NCI-H2081 treated with DMSO at 0.1 percent for 48 hours (cell line): ENCODE measurements around the gene ITGA11.

ENCODE experiments used
- DNase-seq: peaks from one replicate; lab custom pipeline; 2025; lab: John Stamatoyannopoulos, UW

ITGA11 gene

GRCh38 chr15:68373028-68373427 lies 58.9 kb downstream of the ITGA11 start:
- no peak for DNase-seq

DNA sequence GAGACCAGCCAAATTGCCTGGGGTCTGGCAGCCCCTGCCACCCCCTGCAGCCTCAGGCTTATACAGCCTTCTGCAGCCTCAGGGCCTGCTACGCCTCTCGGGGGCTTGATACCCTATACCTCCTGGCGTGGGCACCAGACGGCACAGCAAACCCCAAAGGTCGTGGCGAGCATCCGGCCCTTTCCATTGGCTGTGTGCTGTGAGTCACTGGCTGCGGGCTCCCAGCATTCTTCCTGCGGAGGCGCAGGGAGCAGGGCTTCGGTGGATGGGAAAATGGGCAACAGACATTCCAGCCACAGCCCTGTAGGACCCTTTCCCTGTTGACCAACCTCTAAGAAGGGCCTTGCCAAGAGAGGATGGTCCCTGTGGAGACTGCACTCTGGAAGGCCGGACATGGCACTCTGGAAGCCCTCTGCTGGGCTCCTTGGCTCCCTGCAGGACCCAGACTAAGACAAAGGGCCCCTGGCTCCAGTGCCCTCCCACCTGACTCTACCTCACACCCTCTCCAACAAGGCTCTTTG lies 59.6 kb downstream of the ITGA11 start:
- DNase-seq, result no peak

GRCh38 chr15:68371851-68372250 lies 60.1 kb downstream of the ITGA11 start:
- DNase-seq, result no peak

DNA sequence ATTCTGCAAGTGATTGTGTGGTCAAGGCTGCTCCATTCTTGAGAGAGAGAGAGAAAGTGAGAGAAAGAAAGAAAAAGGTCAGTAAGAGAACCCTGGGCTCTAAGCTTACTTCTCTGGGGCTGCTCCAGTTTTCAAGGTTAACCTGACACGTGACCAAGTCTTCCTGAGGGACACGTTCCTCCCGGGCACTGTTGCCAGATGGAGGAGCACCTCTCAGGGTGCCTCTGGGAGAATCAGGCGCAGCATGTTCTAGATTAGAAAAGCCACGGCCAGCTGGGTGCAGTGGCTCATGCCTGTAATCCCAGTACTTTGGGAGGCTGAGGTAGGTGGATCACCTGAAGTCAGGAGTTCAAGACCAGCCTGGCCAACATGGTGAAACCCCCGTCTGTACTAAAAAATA lies 60.8 kb downstream of the ITGA11 start:
- DNase-seq, result no peak

DNA sequence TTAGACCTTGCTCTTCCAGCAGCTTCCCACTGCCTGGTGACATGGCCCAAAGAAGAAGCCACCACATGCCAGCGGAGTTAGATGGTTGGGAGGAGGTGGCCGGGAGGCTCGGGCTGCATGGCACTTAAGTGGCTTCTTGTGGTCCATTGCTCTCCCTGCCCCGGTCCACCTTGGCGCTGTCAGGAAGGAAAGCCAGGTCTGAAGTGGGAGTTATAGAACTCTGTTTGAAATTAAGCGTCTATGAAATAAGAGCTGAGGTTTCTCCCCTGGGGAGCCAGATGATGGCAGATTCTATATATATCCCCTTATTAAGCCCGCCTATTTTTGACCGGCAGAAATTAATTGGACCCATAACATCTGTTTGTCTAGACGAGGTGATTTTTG lies 61.2 kb downstream of the ITGA11 start:
- no peak for DNase-seq

GRCh38 chr15:68369931-68370767 lies 61.8 kb downstream of the ITGA11 start:
- DNase-seq, result no peak

DNA sequence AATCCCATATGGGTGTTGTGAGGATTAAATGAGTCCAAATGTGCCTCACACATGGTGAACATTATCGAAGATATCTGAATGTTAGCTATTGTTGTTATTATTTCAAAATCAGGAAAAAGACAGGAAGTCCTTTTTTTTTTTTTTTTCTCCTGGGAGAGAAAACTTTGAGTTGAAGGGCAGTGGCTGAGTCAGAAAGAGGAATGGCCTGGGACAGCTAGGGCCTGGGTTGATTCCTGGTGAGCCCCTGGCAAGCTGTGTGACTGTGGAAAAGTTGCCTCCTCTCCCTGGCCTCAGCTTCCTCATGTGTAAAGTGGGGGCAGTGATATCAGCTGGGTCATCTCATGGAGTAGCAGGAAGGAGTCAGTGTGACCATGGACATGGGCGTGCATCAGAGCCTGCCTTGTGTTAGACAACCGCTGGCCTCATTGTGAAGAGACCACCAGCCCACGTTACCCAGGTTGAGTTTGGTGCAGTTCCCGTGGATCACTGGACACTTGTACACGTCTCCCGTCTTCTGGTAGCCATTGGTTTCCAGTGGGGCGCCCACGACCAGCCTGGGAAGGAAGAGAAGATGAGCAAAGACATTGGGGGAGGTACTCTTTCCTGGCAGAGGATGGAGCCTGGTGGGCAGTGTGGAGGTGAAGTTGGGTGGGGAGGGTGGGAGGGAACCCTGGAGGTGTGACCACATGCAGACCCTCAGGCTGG lies 63.1 kb downstream of the ITGA11 start:
- DNase-seq, result no peak

GRCh38 chr15:68367992-68368391 lies 64.0 kb downstream of the ITGA11 start:
- no peak for DNase-seq

DNA sequence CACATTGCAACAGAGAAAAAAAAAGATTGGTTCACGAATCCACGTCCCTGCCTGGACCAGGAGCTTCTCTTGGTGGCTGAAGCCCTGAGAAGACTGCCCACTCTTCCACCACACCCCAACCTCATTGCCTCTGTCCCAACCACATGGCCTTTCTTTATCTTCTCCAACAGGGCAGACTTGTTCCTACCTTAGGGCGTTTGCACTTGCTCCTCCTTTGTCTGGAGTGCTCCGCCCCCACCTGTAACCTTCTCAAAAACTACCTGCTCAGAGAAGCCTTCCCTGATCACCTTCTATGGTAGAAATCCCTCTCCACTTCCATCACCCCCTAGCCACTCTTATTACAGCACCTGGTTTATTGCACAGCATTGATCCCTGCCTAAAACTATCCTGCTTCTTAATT lies 64.7 kb downstream of the ITGA11 start:
- DNase-seq, result no peak

- DNase-seq, result no peak
These were observed 65.6 kb downstream of the ITGA11 start for GRCh38 chr15:68366314-68366713.

- DNase-seq, result no peak
These were observed 66.2 kb downstream of the ITGA11 start for GRCh38 chr15:68365770-68366169.

- DNase-seq, result no peak
These were observed 66.7 kb downstream of the ITGA11 start for GRCh38 chr15:68365140-68365745.

DNA sequence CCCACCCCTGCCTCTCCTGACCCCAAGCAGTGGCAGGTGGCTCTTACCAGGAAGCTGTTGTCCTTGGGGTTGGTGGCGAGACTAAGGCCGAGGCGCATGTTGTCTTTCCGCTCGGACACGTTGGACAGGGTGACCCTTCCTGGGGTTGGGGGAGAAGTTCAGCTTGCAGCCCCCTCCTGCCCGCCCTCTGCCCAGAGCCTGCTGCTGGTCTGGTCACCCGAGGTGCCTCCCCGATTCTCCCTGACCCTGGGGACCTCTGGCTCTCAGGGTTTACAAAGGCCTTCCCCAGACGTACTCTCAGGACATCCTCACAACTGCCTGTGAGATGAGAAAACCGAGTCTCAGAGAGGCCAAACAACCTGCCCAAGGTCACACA lies 67.3 kb downstream of the ITGA11 start:
- DNase-seq, result no peak

GRCh38 chr15:68364028-68364659 lies 67.8 kb downstream of the ITGA11 start:
- no peak for DNase-seq

DNA sequence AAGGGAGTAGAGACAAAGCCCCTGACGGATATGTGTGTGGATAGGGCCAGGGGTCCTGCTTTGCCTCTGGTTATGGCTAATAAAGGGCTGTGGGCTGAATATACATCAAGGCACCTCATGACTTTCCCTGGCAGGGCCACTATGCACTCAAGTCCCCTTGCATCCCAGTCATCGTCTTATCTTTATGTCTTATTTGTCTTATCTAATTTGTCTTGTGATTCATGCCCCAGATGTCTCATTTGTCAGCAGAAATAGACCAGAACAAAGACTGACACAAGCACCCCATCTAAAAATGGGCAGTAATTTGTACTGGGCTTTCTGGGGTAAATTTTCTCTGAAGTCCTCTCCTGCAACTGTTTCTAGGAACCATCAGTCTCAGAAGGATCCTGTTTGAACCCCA lies 68.6 kb downstream of the ITGA11 start:
- DNase-seq, result no peak

GRCh38 chr15:68362537-68363126 lies 69.3 kb downstream of the ITGA11 start:
- DNase-seq, result no peak

- no peak for DNase-seq
These were observed 71.2 kb downstream of the ITGA11 start for GRCh38 chr15:68360721-68361120.

DNA sequence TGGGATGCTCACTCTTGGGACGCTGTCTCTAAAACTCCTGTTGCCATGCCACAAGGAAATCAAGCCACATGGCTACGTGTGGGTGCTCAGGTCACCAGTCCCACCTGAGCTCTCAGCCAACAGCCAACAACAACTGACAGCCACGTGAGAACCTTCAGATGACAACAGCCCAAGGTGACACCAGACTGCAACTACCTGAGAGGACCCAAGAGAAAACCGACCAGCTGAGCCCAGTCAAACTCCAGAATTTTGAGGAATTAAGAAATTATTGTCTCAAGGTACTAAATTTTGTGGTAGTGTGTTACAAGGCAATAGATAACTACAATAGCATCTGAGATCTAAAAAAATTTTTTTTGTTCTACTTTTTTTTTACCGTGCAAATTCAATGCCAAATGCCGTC lies 75.2 kb downstream of the ITGA11 start:
- no peak for DNase-seq

DNA sequence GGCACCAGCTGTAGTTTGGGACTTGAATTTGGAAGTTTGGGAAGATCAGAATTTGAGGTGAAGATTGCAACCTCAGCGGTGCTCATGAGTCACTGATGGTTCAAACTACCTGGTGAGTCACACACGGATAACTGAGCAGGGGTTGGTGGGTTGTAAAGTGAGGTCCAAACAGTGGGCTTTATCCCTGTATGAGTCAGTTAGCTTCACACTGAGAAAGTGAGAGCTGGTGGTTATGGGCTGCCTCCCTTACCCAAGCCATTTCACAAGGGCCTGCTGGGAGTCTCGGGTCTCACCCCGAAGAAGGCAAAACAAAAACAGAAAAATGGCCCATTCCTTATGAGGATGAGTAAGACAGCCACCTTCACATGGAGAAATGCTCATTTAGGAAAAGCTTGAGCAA lies 77.0 kb downstream of the ITGA11 start:
- DNase-seq, result no peak

DNA sequence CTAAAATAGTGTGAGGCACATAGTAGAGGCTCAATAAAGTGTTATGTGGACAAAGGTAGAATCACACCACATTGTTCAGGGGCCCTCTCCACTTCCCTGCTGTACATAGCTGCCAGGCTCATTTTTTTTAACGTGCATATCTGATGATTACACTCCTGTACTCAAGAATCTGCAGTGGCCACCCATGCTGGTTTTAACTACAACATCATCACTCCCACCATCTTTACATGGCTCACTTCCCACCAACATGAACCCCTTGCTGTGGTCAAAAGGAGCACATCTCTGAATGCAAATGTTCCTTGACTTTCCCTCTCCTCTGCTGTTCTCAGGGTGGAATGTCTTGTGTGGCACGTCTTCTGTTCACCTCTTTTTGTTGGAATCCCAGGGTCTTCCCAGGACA lies 77.7 kb downstream of the ITGA11 start:
- no peak for DNase-seq

GRCh38 chr15:68353421-68354135 lies 78.4 kb downstream of the ITGA11 start:
- no peak for DNase-seq
